H1 (cell line): ENCODE measurements around the gene ANGPTL5. TPM values are rescaled to one million over a fixed set of nuclear protein-coding genes. Genes with fewer than 3 reads are reported as not detected.

Experiments
- CTCF ChIA-PET: fragments of 300-600 bp; sonication (Branson Sonifier 250); formaldehyde crosslinking; loops from one replicate; lab custom pipeline; 2021; ENCODE audit not compliant: partially characterized antibody; lab: Charles Lee
- POLR2A ChIA-PET: fragments of 300-600 bp; sonication (Branson Sonifier 250); formaldehyde crosslinking; loops from one replicate; lab custom pipeline; 2021; ENCODE audit warnings: inconsistent platforms; ENCODE audit not compliant: partially characterized antibody; lab: Charles Lee
- DNase-seq, 2 experiments: peaks; one replicate each; pipeline versions ENCODE4 v3.0.0 to v3.0.0-alpha.2; 2010 to 2022; ENCODE audit warnings: low spot score in 2 of 2, low read depth in 1 of 2, mixed read lengths in 1 of 2
- FAIRE-seq: peaks from 2 replicates; lab custom pipeline; 2011; peaks lifted over from hg19 to GRCh38; lab: Jason Lieb, UNC
- H2AFZ ChIP-seq: 2 replicates; pipeline ENCODE4 v1.8.1; 2012; ENCODE audit warnings: low read length, inconsistent platforms
- H2AK5ac ChIP-seq: 2 replicates; pipeline ENCODE4 v1.6.1; 2013; ENCODE audit warnings: low read depth, low read length
- H2BK120ac ChIP-seq: replicated peaks from 2 replicates; pipeline ENCODE3; 2013; ENCODE audit warnings: low read depth, low read length, inconsistent platforms
- H2BK12ac ChIP-seq: 2 replicates; pipeline ENCODE4 v1.6.1; 2013; ENCODE audit warnings: low read depth, low read length
- H2BK15ac ChIP-seq: 2 replicates; pipeline ENCODE4 v1.6.1; 2013; ENCODE audit warnings: low read length
- H2BK20ac ChIP-seq: 2 replicates; pipeline ENCODE4 v1.6.1; 2013; ENCODE audit warnings: low read length
- H2BK5ac ChIP-seq: 2 replicates; pipeline ENCODE4 v1.6.1; 2013; ENCODE audit warnings: low read depth, low read length
- H3K14ac ChIP-seq: 2 replicates; pipeline ENCODE4 v1.6.1; 2013; ENCODE audit warnings: inconsistent platforms; ENCODE audit not compliant: insufficient read length
- H3K18ac ChIP-seq: 2 replicates; pipeline ENCODE4 v1.6.1; 2013; ENCODE audit warnings: low read length; ENCODE audit errors: extremely low read depth
- H3K23ac ChIP-seq: 2 replicates; pipeline ENCODE4 v1.6.1; 2013; ENCODE audit warnings: inconsistent platforms; ENCODE audit not compliant: insufficient read length
- H3K23me2 ChIP-seq: 2 replicates; pipeline ENCODE4 v1.6.1; 2013; ENCODE audit warnings: low read depth, low read length
- H3K27ac ChIP-seq: 2 replicates; pipeline ENCODE4 v1.6.1; 2011; ENCODE audit warnings: low read depth, low read length, inconsistent platforms
- H3K27me3 ChIP-seq, 4 experiments: replicated peaks in 1 of 4; 1 replicate in 1 of 4; 2 replicates in 3 of 4; pipeline versions ENCODE4 v1.6.1 to v1.8.1; 2011 to 2013; ENCODE audit warnings: low read length in 3 of 4, mild to moderate bottlenecking in 3 of 4, inconsistent platforms in 2 of 4, mixed read lengths in 2 of 4, moderate library complexity in 1 of 4; ENCODE audit not compliant: control insufficient read depth in 3 of 4, insufficient read depth in 3 of 4; ENCODE audit errors: extremely low read depth in 1 of 4
- H3K36me3 ChIP-seq, 4 experiments: 2 replicates each; pipeline versions ENCODE4 v1.6.1 to v1.8.1; 2011 to 2013; ENCODE audit warnings: mild to moderate bottlenecking in 4 of 4, low read length in 3 of 4, moderate library complexity in 2 of 4, control low read depth in 1 of 4, inconsistent platforms in 1 of 4; ENCODE audit not compliant: insufficient read depth in 4 of 4, control insufficient read depth in 2 of 4
- H3K4ac ChIP-seq: replicated peaks from 2 replicates; pipeline ENCODE3; 2013; ENCODE audit warnings: low read length, low read depth, mixed read lengths, inconsistent platforms; ENCODE audit not compliant: insufficient read length
- H3K4me1 ChIP-seq, 4 experiments: replicated peaks in 1 of 4; 1 replicate in 1 of 4; 2 replicates in 3 of 4; pipeline versions ENCODE4 v1.6.1 to v1.8.1; 2011 to 2013; ENCODE audit warnings: low read length in 3 of 4, inconsistent platforms in 2 of 4, mixed read lengths in 1 of 4; ENCODE audit not compliant: insufficient read depth in 4 of 4, control insufficient read depth in 3 of 4
- H3K4me2 ChIP-seq, 2 experiments: 2 replicates each; pipeline versions ENCODE4 v1.6.1 to v1.8.1; 2011 to 2013; ENCODE audit warnings: low read depth in 2 of 2, low read length in 2 of 2, control low read depth in 1 of 2, inconsistent platforms in 1 of 2, mild to moderate bottlenecking in 1 of 2; ENCODE audit not compliant: insufficient read depth in 1 of 2
- H3K4me3 ChIP-seq, 4 experiments: fragments of 200-600, 300-600 bp in 1 of 4; sonication (generic), shearing (Covaris generic), sonication (Bioruptor Twin) in 1 of 4; 2 replicates each; pipeline versions ENCODE4 v1.5.1 to v1.8.1; 2011 to 2016; ENCODE audit warnings: low read length in 4 of 4, low read depth in 3 of 4, control low read depth in 2 of 4, inconsistent platforms in 2 of 4, mild to moderate bottlenecking in 2 of 4, mixed read lengths in 1 of 4, moderate library complexity in 1 of 4; ENCODE audit not compliant: insufficient read depth in 2 of 4; ENCODE audit errors: extremely low read depth in 1 of 4
- H3K56ac ChIP-seq: replicated peaks from 2 replicates; pipeline ENCODE3; 2013; ENCODE audit warnings: low read depth, mild to moderate bottlenecking, mixed read lengths, low read length, inconsistent platforms; ENCODE audit not compliant: insufficient read length
- H3K79me1 ChIP-seq: 2 replicates; pipeline ENCODE4 v1.6.1; 2013; ENCODE audit warnings: low read depth, low read length, control low read depth
- H3K79me2 ChIP-seq, 2 experiments: 2 replicates each; pipeline versions ENCODE4 v1.6.1 to v1.8.1; 2012 to 2013; ENCODE audit warnings: low read length in 2 of 2, mild to moderate bottlenecking in 2 of 2, inconsistent platforms in 1 of 2; ENCODE audit not compliant: insufficient read depth in 2 of 2, control insufficient read depth in 1 of 2
- H3K9ac ChIP-seq, 4 experiments: replicated peaks in 1 of 4; 1 replicate in 1 of 4; 2 replicates in 3 of 4; pipeline versions ENCODE4 v1.6.1 to v1.8.1; 2011 to 2013; ENCODE audit warnings: low read depth in 3 of 4, low read length in 3 of 4, control low read depth in 2 of 4, mild to moderate bottlenecking in 2 of 4, moderate library complexity in 2 of 4, inconsistent platforms in 1 of 4; ENCODE audit errors: extremely low read depth in 1 of 4
- H3K9me3 ChIP-seq, 2 experiments: 2 replicates each; pipeline versions ENCODE4 v1.6.1 to v1.8.1; 2012 to 2013; ENCODE audit warnings: mild to moderate bottlenecking in 2 of 2, moderate library complexity in 2 of 2, control low read depth in 1 of 2, inconsistent platforms in 1 of 2, low read depth in 1 of 2, low read length in 1 of 2, mixed read lengths in 1 of 2; ENCODE audit not compliant: insufficient read depth in 2 of 2
- H4K20me1 ChIP-seq, 2 experiments: replicated peaks in 1 of 2; 2 replicates each; pipeline versions ENCODE3 to v1.8.1; 2011 to 2013; ENCODE audit warnings: inconsistent platforms in 2 of 2, low read length in 2 of 2, mild to moderate bottlenecking in 1 of 2; ENCODE audit not compliant: insufficient read depth in 2 of 2, control insufficient read depth in 1 of 2
- H4K5ac ChIP-seq: 2 replicates; pipeline ENCODE4 v1.6.1; 2013; ENCODE audit warnings: low read length, low read depth, mixed read lengths, inconsistent platforms; ENCODE audit not compliant: insufficient read length
- H4K8ac ChIP-seq: 2 replicates; pipeline ENCODE4 v1.8.0; 2013; ENCODE audit warnings: mild to moderate bottlenecking, moderate library complexity, low read length, inconsistent platforms; ENCODE audit not compliant: insufficient read depth; ENCODE audit errors: extremely low read depth
- H4K91ac ChIP-seq: replicated peaks from 2 replicates; pipeline ENCODE3; 2013; ENCODE audit warnings: low read length, mixed read lengths, inconsistent platforms; ENCODE audit not compliant: insufficient read length
- CTBP2 ChIP-seq: IDR thresholded peaks from 2 replicates; pipeline ENCODE4 v1.7.0; 2011; ENCODE audit warnings: borderline replicate concordance, mild to moderate bottlenecking, moderate library complexity, mixed read lengths, low read length; ENCODE audit not compliant: insufficient read depth, insufficient read length
- FOSL1 ChIP-seq: IDR thresholded peaks from 2 replicates; pipeline ENCODE4 v1.6.1; 2011; ENCODE audit warnings: mild to moderate bottlenecking, low read depth, low read length, moderate library complexity; ENCODE audit not compliant: insufficient read depth
- KDM1A ChIP-seq: fragments of 200-600, 300-600 bp; sonication (generic); IDR thresholded peaks from 2 replicates; pipeline ENCODE4 v1.7.1; 2016; ENCODE audit warnings: mild to moderate bottlenecking, low read length, borderline replicate concordance
- POLR2AphosphoS5 ChIP-seq: IDR thresholded peaks from 2 replicates; pipeline ENCODE4 v1.6.1; 2011; ENCODE audit warnings: low read depth, low read length
- RFX5 ChIP-seq: IDR thresholded peaks from 2 replicates; pipeline ENCODE4 v1.6.1; 2011; ENCODE audit warnings: low read depth, low read length, improper control_type of control experiment, borderline replicate concordance
- RXRA ChIP-seq: IDR thresholded peaks from 2 replicates; pipeline ENCODE4 v1.6.1; 2011; ENCODE audit warnings: low read depth, mild to moderate bottlenecking, low read length, moderate library complexity; ENCODE audit not compliant: insufficient read depth
- TEAD4 ChIP-seq: IDR thresholded peaks from 2 replicates; pipeline ENCODE4 v1.6.1; 2012; ENCODE audit warnings: low read depth, low read length, inconsistent platforms, mixed read lengths
- USF2 ChIP-seq: IDR thresholded peaks from 2 replicates; pipeline ENCODE4 v1.6.1; 2011; ENCODE audit warnings: low read length, improper control_type of control experiment
- WGBS, 2 experiments: shearing (Covaris generic) in 1 of 2; methylation state at CpG; one replicate each; pipeline versions ENCODE4 v1.1.6 to v1.1.7; 2013 to 2015; ENCODE audit warnings: low lambda C conversion rate in 2 of 2, mixed read lengths in 2 of 2, inconsistent platforms in 1 of 2, low coverage in 1 of 2, missing lambda C conversion rate in 1 of 2; ENCODE audit not compliant: insufficient replicate concordance in 2 of 2, insufficient coverage in 1 of 2, insufficient read length in 1 of 2; ENCODE audit errors: extremely low coverage in 1 of 2, missing lambda C conversion rate in 1 of 2; 5-methylcytosine and 5-hydroxymethylcytosine counted together
- polyA plus RNA-seq, 7 experiments: library from polyadenylated mRNA; depleted of rRNA in 3 of 7; stranded (reverse) in 5 of 7; unstranded in 2 of 7; fragments of >200 nt in 5 of 7; fragments of 200-250 nt in 2 of 7; gene quantifications; 1 replicate in 5 of 7; 2 replicates in 1 of 7; 4 replicates in 1 of 7; pipeline versions ENCODE4 v1.2.1 to v1.2.3, GENCODE V29; 2011 to 2013; ENCODE audit warnings: missing spikeins in 2 of 7, mixed read lengths in 2 of 7
- total RNA-seq: library from RNA; stranded (reverse); fragmentation: NEBNext Ultra II Directional; extraction: Animal tissue kit (Norgen Biotek cat#: 25700); gene quantifications from 2 replicates; pipeline ENCODE4 v1.2.1, GENCODE V29; 2021
- TF ChIP-seq, protein P1 (sequence below): IDR thresholded peaks from 2 replicates; pipeline ENCODE4 v1.6.1; 2012; ENCODE audit warnings: low read length, inconsistent platforms

ANGPTL5 gene
- total and polyA plus RNA-seq, 2 of the 8 experiments (the other 6 are each of a cell fraction or from before 2014, with no cell fraction given), result not detected

DNA sequence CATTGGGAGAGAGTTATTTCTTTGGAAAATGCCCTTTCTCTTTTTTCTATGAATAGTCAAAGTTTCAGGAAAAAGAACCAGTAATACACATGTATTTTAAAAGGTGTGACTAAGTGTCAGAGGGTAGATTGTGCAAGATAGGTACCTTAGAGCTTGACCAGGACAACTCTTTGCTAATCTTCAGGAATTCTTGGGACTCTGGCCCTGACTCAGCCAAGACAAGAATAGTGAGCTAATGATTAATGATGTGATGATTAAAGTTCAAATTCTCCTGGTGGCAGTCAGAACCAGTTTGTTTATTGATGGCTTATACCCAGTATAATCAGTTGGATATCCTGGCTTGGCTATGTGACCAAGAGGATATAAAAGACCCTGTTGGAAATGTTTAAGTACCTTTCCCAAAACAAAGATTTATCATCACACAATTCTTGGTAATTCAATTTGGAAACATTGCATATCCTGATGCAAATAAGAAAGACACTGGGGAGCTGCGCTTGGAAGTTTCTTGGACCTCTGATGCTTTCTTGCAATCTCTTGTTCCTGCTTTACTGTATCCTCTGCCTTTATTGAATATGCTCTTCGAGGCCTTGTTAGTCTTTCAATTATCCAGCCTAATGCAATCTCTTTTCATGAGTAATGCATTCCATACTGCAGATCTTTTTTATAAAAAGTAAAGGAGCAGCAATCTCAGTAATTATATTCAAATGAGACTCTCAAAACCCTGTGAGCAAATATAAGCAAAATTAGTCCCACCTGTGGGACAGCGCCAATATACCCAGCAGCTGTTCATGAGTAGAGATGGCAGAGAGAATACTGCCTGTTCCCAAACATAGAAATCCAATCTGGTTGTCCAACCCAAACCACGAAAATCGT, 49.5 kb downstream of the ANGPTL5 start:
- no peaks in the 10 kb centered on the region for H3K23me2 ChIP-seq
- no peak for FAIRE-seq
- no peak overlapping the region for H4K5ac ChIP-seq
- no peak overlapping the region for H2BK15ac ChIP-seq
- H3K18ac ChIP-seq, result no peak overlapping the region
- no peak for DNase-seq
- no peaks in the 10 kb centered on the region for H3K79me1 ChIP-seq
- H2BK120ac ChIP-seq, result no peak overlapping the region
- WGBS, 2 experiments, result 89% methylated on average over 5 of the region's 5 CpGs; no CpG with 5 or more reads in 1 of the 2 experiments
- no peak overlapping the region for H2AK5ac ChIP-seq
- no peak overlapping the region for H3K9ac ChIP-seq
- H2AFZ ChIP-seq, result no peak overlapping the region
- H3K79me2 ChIP-seq, result no peaks in the 10 kb centered on the region
- no peak overlapping the region for H2BK5ac ChIP-seq
- no peak overlapping the region for H2BK20ac ChIP-seq
- H3K27ac ChIP-seq, result no peak overlapping the region
- H3K4me2 ChIP-seq, result no peak overlapping the region
- ChIA-PET CTCF (interaction anchor here (0.6 to 1.8 kb wide), 5 partner anchors 12 to 573 kb away, joined by 3 to 6 read pairs (median 3); no protein-coding TSS in a partner anchor), POLR2A (no interaction called here)
- H3K36me3 ChIP-seq, result no peaks in the 10 kb centered on the region
- no peak overlapping the region for H4K8ac ChIP-seq
- H3K4me3 ChIP-seq, result no peak overlapping the region
- no peak overlapping the region for H3K56ac ChIP-seq
- H3K9me3 ChIP-seq, result peaks cover 4 to 7% of the 10 kb centered on the region in 2 experiments; a peak in 2 of 4 replicates
- H3K4me1 ChIP-seq, result no peaks in the 10 kb centered on the region
- no peak overlapping the region for H4K91ac ChIP-seq
- H3K23ac ChIP-seq, result no peak overlapping the region
- no peaks in the 10 kb centered on the region for H4K20me1 ChIP-seq
- no peak overlapping the region for H3K14ac ChIP-seq
- no peak overlapping the region for H2BK12ac ChIP-seq
- no peak overlapping the region for H3K4ac ChIP-seq
- H3K27me3 ChIP-seq, result no peaks in the 10 kb centered on the region
- TF ChIP-seq FOSL1 (no peak), CTBP2 (no peak), RXRA (no peak), POLR2AphosphoS5 (no peak), RFX5 (no peak), USF2 (no peak), TEAD4 (no peak), KDM1A (no peak)
- TF ChIP-seq, protein P1, sequence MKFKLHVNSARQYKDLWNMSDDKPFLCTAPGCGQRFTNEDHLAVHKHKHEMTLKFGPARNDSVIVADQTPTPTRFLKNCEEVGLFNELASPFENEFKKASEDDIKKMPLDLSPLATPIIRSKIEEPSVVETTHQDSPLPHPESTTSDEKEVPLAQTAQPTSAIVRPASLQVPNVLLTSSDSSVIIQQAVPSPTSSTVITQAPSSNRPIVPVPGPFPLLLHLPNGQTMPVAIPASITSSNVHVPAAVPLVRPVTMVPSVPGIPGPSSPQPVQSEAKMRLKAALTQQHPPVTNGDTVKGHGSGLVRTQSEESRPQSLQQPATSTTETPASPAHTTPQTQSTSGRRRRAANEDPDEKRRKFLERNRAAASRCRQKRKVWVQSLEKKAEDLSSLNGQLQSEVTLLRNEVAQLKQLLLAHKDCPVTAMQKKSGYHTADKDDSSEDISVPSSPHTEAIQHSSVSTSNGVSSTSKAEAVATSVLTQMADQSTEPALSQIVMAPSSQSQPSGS, result no peak
